Body of pancreas (tissue), 4 donors: ENCODE data around the gene CMTM5.

Source experiments
- POLR2A ChIP-seq, 3 donors: fragments of 450-650 bp; IDR thresholded peaks; one replicate each; pipeline ENCODE4 v1.6.1; 2016; ENCODE audit warnings: antibody characterized with exemption in 3 of 3, mild to moderate bottlenecking in 2 of 3
- TF ChIP-seq, protein P1 (sequence below), 7 experiments: fragments of 450-650 bp in 4 of 7; fragments of 200-600 bp in 3 of 7; sonication (generic) in 3 of 7; IDR thresholded peaks; one replicate each; pipeline ENCODE4 v1.5.1; 2016 to 2019; ENCODE audit warnings: antibody characterized with exemption in 7 of 7

DNA sequence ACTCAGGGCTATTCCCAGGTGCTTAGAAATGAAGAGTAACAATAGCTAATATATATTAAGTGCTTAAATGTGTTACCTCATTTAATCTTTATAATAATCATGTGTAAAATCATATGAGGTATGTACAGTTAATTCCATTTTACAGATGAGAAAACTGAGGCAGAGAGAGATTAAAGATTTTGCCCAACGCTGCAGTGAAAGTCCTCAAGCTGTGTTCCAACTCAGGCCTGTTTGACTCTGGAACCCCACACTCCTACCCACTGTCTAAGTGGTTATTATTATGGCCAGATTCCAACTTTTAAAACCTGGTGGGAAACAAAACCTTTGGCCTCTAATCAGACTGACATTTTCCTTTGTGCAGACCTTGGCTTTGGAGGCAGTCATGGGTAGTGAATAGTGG is 10.2 kb downstream of the CMTM5 start:
- no peak for TF ChIP-seq POLR2A (IDR thresholded peaks at IDR 0.05)
- TF ChIP-seq, protein P1, sequence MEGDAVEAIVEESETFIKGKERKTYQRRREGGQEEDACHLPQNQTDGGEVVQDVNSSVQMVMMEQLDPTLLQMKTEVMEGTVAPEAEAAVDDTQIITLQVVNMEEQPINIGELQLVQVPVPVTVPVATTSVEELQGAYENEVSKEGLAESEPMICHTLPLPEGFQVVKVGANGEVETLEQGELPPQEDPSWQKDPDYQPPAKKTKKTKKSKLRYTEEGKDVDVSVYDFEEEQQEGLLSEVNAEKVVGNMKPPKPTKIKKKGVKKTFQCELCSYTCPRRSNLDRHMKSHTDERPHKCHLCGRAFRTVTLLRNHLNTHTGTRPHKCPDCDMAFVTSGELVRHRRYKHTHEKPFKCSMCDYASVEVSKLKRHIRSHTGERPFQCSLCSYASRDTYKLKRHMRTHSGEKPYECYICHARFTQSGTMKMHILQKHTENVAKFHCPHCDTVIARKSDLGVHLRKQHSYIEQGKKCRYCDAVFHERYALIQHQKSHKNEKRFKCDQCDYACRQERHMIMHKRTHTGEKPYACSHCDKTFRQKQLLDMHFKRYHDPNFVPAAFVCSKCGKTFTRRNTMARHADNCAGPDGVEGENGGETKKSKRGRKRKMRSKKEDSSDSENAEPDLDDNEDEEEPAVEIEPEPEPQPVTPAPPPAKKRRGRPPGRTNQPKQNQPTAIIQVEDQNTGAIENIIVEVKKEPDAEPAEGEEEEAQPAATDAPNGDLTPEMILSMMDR (IDR thresholded peaks at IDR 0.05): no peak
